Fibroblast of gingiva (primary cell): Measurements from ENCODE around the gene HRCT1.
A peak's percentile ranks its signal among the peaks of the same experiment; 100 is the strongest.

Experiments
- DNase-seq: peaks from one replicate; pipeline ENCODE4 v3.0.0-alpha.2; 2011; ENCODE audit warnings: low read depth

The HRCT1 gene

GRCh38 chr9:35942286-35942685, 36.3 kb downstream of the HRCT1 start:
- DNase-seq: no peak

DNA sequence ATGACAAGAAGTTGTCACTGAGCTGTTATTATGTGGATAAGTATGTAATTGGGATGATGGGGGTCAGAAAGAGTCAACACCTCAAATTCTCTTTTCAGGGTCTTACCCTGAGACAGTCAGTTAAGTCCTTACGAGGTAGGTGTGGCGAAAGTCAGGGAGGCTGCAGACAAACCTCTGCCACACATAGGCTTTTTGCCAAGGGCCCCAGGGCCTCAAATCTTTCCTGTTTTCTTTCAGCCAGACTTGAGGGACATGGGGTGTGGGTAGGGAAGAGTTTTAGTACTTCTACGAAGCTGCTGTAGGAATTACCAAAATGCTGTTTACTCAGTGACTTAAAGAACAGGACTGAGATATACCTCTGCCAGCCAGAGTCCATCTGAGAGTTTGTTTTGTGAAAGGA, 38.2 kb downstream of the HRCT1 start:
- DNase-seq: no peak

DNA sequence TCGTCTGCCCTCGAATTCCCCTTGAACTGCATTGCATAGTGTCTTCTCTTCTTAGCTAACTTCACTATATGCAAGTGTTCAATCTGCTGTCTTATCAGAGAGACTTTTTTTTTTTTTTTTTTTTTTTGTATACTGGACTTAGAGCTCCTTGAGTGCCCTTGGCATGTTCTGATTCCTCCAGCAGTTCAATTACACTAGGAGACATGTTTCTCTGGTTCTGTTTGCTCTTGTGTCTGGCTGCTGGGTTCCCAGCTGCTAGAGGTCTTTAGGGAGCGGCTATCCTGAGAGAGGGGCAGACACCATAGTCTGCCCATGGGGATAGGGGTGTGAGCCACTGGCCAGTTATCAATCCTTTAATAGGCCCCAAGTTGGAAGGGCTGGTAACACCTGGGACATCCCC, 38.8 kb downstream of the HRCT1 start:
- no peak for DNase-seq

- peak; percentile 87 for DNase-seq
Observed at GRCh38 chr9:35945341-35946018, 39.5 kb downstream of the HRCT1 start.

- DNase-seq: no peak
Observed at GRCh38 chr9:35948451-35948850, 42.4 kb downstream of the HRCT1 start.

- DNase-seq: no peak
Observed at GRCh38 chr9:35948901-35949318, 42.9 kb downstream of the HRCT1 start.

GRCh38 chr9:35951736-35952135, 45.7 kb downstream of the HRCT1 start:
- DNase-seq: no peak

GRCh38 chr9:35952526-35953191, 46.7 kb downstream of the HRCT1 start:
- DNase-seq: no peak

GRCh38 chr9:35954942-35955546, 49.0 kb downstream of the HRCT1 start:
- DNase-seq: peak; percentile 72

GRCh38 chr9:35956651-35957050, 50.6 kb downstream of the HRCT1 start:
- no peak for DNase-seq
